ENCODE data around the gene FAM222A. TPM values are rescaled to one million over a fixed set of nuclear protein-coding genes. Genes with fewer than 3 reads are reported as not detected.

The FAM222A gene
- total RNA-seq, 2 donors from 2014 or later = 0.53 to 0.55 TPM

- Mint-ChIP-seq H3K27me3 (ENCODE audit: low read depth) (no peaks in the 10 kb centered on the region), H3K4me3 (no peak overlapping the region), H3K27ac (no peak overlapping the region), H3K4me1 (ENCODE audit: low read depth) (no peaks in the 10 kb centered on the region), H3K36me3 (ENCODE audit: insufficient read depth in 2 of 2) (no peaks in the 10 kb centered on the region), H3K9me3 (no peaks in the 10 kb centered on the region)
- no peak for ATAC-seq (replicated peaks in 1 of 2)
- DNase-seq = no peak
Measured at GRCh38 chr12:109744026-109744425, 30.4 kb downstream of the FAM222A start.

DNA sequence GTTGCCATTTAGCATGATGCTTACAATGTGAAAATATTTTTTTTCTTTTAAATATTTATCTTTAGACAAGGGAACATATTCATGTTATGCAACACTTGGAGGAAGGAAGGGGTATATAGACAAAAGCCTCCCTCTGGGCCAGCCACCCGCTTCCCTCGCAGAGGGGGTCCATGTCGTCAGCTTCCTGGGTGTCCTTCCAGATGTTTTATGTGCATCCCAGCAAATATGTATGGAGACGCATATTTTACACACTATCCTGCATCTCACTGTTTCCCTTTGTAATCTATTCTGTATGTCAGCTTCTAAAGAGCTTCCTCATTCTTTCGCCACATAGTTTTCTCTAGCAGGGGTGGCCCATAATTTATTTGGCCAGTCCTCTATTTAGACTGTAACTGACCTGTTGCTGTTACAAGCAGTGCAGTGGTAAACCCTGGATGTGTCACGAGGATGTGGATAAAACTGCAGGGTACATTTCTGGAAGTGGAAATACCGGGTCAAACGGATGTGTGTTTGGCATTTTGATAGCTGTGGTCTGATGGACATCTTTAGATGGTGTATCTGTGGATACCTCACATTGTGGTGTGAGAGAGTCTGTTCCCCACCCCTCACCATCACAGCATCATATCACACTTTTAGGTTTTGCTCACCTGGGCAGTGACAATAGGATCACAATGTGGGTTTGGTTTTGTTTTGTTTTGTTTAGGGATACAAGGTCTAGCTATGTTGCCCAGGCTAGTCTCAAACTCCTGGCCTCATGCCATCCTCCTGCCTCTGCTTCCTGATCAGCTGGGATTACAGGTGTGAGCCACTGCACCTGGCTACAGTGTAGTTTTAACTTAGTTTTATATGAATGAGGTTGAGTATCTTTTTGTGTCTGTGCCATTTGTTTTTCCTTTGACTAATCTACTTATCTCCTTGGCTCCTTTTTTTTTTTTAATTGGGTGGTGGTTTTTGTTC, 31.6 kb downstream of the FAM222A start:
- H3K4me1 Mint-ChIP-seq (ENCODE audit: low read depth) = no peaks in the 10 kb centered on the region
- H3K9me3 Mint-ChIP-seq = no peaks in the 10 kb centered on the region
- ATAC-seq (replicated peaks in 1 of 2) (no peak), DNase-seq (no peak)
- no peak overlapping the region for H3K4me3 Mint-ChIP-seq
- no peaks in the 10 kb centered on the region for H3K36me3 Mint-ChIP-seq (ENCODE audit: insufficient read depth in 2 of 2)
- no peaks in the 10 kb centered on the region for H3K27me3 Mint-ChIP-seq (ENCODE audit: low read depth)
- no peak overlapping the region for H3K27ac Mint-ChIP-seq

GRCh38 chr12:109752117-109753053, 38.8 kb downstream of the FAM222A start:
- DNase-seq = no peak
- H3K4me3 Mint-ChIP-seq = no peak overlapping the region
- no peaks in the 10 kb centered on the region for H3K4me1 Mint-ChIP-seq (ENCODE audit: low read depth)
- peaks cover 0 to 10% of the 10 kb centered on the region in 2 donors for H3K36me3 Mint-ChIP-seq (ENCODE audit: insufficient read depth in 2 of 2)
- H3K9me3 Mint-ChIP-seq = peaks cover 1 to 4% of the 10 kb centered on the region in 2 donors
- no peak overlapping the region for H3K27ac Mint-ChIP-seq
- no peaks in the 10 kb centered on the region for H3K27me3 Mint-ChIP-seq (ENCODE audit: low read depth)
- ATAC-seq (replicated peaks in 1 of 2) = no peak

DNA sequence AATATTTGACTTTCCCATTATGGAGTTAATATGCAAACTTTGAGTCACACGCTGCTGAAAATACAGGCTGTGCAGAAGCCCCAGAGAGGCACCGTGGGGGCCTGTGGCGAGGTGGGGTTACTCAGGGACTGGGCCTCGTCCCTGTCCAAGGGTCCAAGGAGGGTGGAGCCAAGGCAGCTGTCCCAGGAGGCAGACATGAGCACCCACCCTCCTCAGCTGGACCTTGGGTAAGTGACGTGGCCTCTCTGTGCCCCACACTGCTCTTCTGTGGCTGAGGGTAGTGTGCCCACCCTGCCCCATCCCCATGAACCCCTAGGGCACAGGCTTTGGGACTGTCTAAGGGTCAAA, 39.4 kb downstream of the FAM222A start:
- no peak for DNase-seq
- Mint-ChIP-seq H3K36me3 (ENCODE audit: insufficient read depth in 2 of 2) (peaks cover 0 to 10% of the 10 kb centered on the region in 2 donors), H3K27me3 (ENCODE audit: low read depth) (no peaks in the 10 kb centered on the region), H3K4me3 (no peak overlapping the region), H3K4me1 (ENCODE audit: low read depth) (no peaks in the 10 kb centered on the region), H3K27ac (no peak overlapping the region), H3K9me3 (peaks cover 1 to 5% of the 10 kb centered on the region in 2 donors)
- ATAC-seq (replicated peaks in 1 of 2) = no peak

GRCh38 chr12:109753959-109754358, 40.3 kb downstream of the FAM222A start:
- Mint-ChIP-seq H3K27me3 (ENCODE audit: low read depth) (no peaks in the 10 kb centered on the region), H3K36me3 (ENCODE audit: insufficient read depth in 2 of 2) (peaks cover 0 to 10% of the 10 kb centered on the region in 2 donors), H3K4me3 (no peak overlapping the region), H3K27ac (no peak overlapping the region), H3K4me1 (ENCODE audit: low read depth) (no peaks in the 10 kb centered on the region), H3K9me3 (peaks cover 1 to 5% of the 10 kb centered on the region in 2 donors)
- DNase-seq (no peak), ATAC-seq (replicated peaks in 1 of 2) (no peak)

GRCh38 chr12:109756457-109756856, 42.8 kb downstream of the FAM222A start:
- Mint-ChIP-seq H3K9me3 (peaks cover 1 to 5% of the 10 kb centered on the region in 2 donors), H3K4me1 (ENCODE audit: low read depth) (no peaks in the 10 kb centered on the region), H3K27ac (no peak overlapping the region), H3K4me3 (no peak overlapping the region), H3K36me3 (ENCODE audit: insufficient read depth in 2 of 2) (peaks cover 0 to 10% of the 10 kb centered on the region in 2 donors), H3K27me3 (ENCODE audit: low read depth) (no peaks in the 10 kb centered on the region)
- no peak for ATAC-seq (replicated peaks in 1 of 2)
- DNase-seq = no peak

- Mint-ChIP-seq H3K36me3 (ENCODE audit: insufficient read depth in 2 of 2) (peaks cover 0 to 10% of the 10 kb centered on the region in 2 donors), H3K27me3 (ENCODE audit: low read depth) (no peaks in the 10 kb centered on the region), H3K27ac (no peak overlapping the region), H3K4me3 (no peak overlapping the region), H3K9me3 (peaks cover 1 to 5% of the 10 kb centered on the region in 2 donors), H3K4me1 (ENCODE audit: low read depth) (no peaks in the 10 kb centered on the region)
- ATAC-seq (replicated peaks in 1 of 2) (no peak), DNase-seq (no peak)
Measured at GRCh38 chr12:109757671-109758265, 44.1 kb downstream of the FAM222A start.

DNA sequence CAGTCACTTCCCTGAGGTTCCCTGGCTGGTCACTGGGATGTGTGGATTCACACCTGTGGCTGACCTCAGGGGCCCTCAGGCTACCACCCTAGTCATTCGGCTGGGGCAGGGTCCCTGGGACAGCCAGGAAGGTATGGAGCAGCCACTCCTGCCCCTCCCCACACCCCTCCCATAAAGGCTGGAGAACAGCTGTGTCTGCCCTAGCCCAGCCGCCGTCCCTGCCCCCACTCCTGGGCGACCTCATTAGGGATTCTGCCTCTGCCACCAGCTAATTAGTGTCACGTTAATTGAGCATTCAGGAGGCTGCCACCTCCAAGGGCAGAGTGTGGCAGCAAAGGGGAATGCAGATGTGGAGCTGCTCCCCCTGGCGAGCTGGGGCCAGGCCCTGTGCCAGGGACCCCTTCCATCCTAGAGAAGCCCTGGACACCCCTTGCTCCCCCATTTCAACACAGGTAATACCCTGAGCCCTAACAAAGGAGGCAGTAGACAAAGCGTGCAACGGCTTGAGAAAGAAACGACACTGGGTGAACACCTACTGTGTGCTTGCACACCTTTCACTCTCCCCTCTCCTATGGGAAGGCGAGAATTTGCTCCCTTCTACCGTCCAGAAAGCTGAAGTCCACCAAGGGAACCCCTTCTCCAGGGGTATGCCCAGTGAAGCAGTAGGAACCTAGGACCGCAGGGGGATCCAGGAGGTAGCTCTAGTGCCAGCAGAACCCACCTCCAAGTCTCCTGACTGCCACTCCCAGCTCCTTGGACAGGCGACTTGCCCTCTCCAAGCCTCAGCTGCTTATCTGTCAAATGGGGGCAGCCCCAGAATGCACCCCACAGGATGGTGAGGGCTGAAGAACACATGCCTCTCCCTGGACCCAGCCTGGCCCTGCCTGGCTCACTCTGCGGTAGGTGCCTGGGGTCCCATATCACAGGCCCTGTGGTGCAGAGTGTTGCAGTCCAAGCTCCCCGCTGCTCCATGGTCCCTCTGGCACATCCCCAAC, 45.1 kb downstream of the FAM222A start:
- ATAC-seq (replicated peaks in 1 of 2) = no peak
- Mint-ChIP-seq H3K27ac (no peak overlapping the region), H3K27me3 (ENCODE audit: low read depth) (no peaks in the 10 kb centered on the region), H3K4me3 (no peak overlapping the region), H3K9me3 (peaks cover 1 to 5% of the 10 kb centered on the region in 2 donors), H3K36me3 (ENCODE audit: insufficient read depth in 2 of 2) (peaks cover 0 to 10% of the 10 kb centered on the region in 2 donors), H3K4me1 (ENCODE audit: low read depth) (peaks cover 5% of the 10 kb centered on the region)
- no peak for DNase-seq

- H3K4me1 Mint-ChIP-seq (ENCODE audit: low read depth) = peaks cover 5% of the 10 kb centered on the region
- DNase-seq = no peak
Measured at GRCh38 chr12:109759595-109759994, 46.0 kb downstream of the FAM222A start.

DNA sequence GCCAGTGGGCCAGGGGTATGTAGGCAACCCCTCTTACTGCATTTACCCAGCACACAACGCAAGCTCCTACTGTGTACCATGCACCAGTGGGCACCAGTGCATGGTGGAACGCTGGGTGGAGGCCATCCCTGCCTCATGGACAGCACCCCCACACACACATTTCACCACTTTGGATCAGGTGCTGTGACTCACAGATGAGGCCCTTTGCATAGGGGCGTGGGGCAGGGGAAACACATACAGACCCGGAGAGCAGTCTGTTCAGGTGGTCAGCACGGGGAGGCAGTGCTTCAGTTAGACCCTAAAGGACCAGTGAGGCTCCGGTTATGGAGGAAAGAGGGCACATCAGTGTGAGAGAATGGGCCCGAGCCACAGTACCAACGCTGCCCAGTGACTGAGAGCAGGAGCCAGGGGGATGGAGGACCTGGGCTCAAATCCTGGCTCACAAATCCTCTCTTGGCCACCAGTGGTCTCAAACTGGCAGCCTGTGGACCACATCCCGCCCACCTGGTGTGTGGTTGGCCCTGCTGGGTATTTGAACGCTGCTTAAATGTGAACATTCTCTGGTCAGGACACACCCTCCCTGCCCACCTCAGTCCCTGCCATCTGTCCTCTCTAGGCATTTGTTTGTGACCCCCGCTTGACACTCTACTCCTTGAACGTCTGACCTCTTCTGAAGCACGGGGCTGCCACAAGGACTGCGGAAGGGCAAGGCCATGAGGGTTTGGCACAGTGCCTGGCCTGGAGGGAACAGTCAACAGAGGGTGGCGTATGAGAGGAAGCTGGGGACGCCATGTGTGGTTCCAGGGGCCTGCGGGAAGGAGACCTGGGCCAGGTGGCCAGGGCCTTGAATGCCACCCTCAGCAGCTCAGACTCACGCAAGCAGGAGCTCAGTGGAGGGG, 46.7 kb downstream of the FAM222A start:
- H3K27ac Mint-ChIP-seq = no peak overlapping the region
- H3K36me3 Mint-ChIP-seq (ENCODE audit: insufficient read depth in 2 of 2) = peaks cover 0 to 10% of the 10 kb centered on the region in 2 donors
- H3K27me3 Mint-ChIP-seq (ENCODE audit: low read depth) = no peaks in the 10 kb centered on the region
- H3K9me3 Mint-ChIP-seq = peaks cover 1 to 5% of the 10 kb centered on the region in 2 donors
- no peak for ATAC-seq (replicated peaks in 1 of 2)
- peaks cover 5% of the 10 kb centered on the region for H3K4me1 Mint-ChIP-seq (ENCODE audit: low read depth)
- H3K4me3 Mint-ChIP-seq = no peak overlapping the region
- no peak for DNase-seq

More at GRCh38 chr12:109759595-109759994, 46.0 kb downstream of the FAM222A start:
- Mint-ChIP-seq H3K36me3 (ENCODE audit: insufficient read depth in 2 of 2) (peaks cover 0 to 10% of the 10 kb centered on the region in 2 donors), H3K9me3 (peaks cover 1 to 5% of the 10 kb centered on the region in 2 donors), H3K27ac (no peak overlapping the region), H3K27me3 (ENCODE audit: low read depth) (no peaks in the 10 kb centered on the region), H3K4me3 (no peak overlapping the region)
- ATAC-seq (replicated peaks in 1 of 2) = no peak
